Naive thymus-derived CD4-positive, alpha-beta T cell (primary cell): Measurements from ENCODE around the gene DYSF. TPM values are rescaled to one million over a fixed set of nuclear protein-coding genes. Genes with fewer than 3 reads are reported as not detected.

Experiments
- ATAC-seq: fragments of 150-1000 bp; cut with Tn5 transposase; 2 replicates; pipeline ENCODE4 v1.10.0; 2021; ENCODE audit warnings: mild to moderate bottlenecking, moderate library complexity
- CTCF ChIA-PET: fragments of 350-600 bp; sonication (Branson Sonifier 250); formaldehyde crosslinking; loops from one replicate; lab custom pipeline; 2021; ENCODE audit warnings: antibody characterized with exemption; lab: Charles Lee
- POLR2A ChIA-PET: fragments of 350-600 bp; sonication (Branson Sonifier 250); formaldehyde crosslinking; loops from one replicate; lab custom pipeline; 2021; ENCODE audit warnings: antibody characterized with exemption, inconsistent platforms; lab: Charles Lee
- DNase-seq, 9 donors: peaks; one replicate each; pipeline versions ENCODE4 v3.0.0 to v3.0.0-alpha.2; 2020 to 2022; ENCODE audit warnings: mixed read lengths in 1 of 9
- H3K27ac ChIP-seq: one replicate; pipeline ENCODE4 v1.7.0; 2013; ENCODE audit warnings: mild to moderate bottlenecking, low read depth, low read length, moderate library complexity
- H3K27me3 ChIP-seq, 2 donors: one replicate each; pipeline ENCODE4 v1.7.0; 2013; ENCODE audit warnings: low read length in 2 of 2, mild to moderate bottlenecking in 2 of 2, moderate library complexity in 2 of 2; ENCODE audit not compliant: control insufficient read depth in 2 of 2, insufficient read depth in 2 of 2
- H3K36me3 ChIP-seq, 3 experiments: 1 replicate in 2 of 3; 2 replicates in 1 of 3; pipeline ENCODE4 v1.7.0; 2013; ENCODE audit warnings: low read length in 3 of 3, mild to moderate bottlenecking in 3 of 3, moderate library complexity in 1 of 3; ENCODE audit not compliant: insufficient read depth in 3 of 3, control insufficient read depth in 2 of 3
- H3K4me1 ChIP-seq, 2 donors: one replicate each; pipeline ENCODE4 v1.7.0; 2013; ENCODE audit warnings: low read length in 2 of 2, mild to moderate bottlenecking in 2 of 2, moderate library complexity in 1 of 2; ENCODE audit not compliant: control insufficient read depth in 2 of 2, insufficient read depth in 2 of 2
- H3K4me3 ChIP-seq: 2 replicates; pipeline ENCODE4 v1.7.0; 2013; ENCODE audit warnings: mild to moderate bottlenecking, low read length
- H3K9me3 ChIP-seq, 3 experiments: 1 replicate in 2 of 3; 2 replicates in 1 of 3; pipeline ENCODE4 v1.7.0; 2013; ENCODE audit warnings: low read length in 3 of 3; ENCODE audit not compliant: control insufficient read depth in 2 of 3
- H3K27ac Mint-ChIP-seq, 9 donors: one replicate each; pipeline ENCODE4 v1.8.0; 2020 to 2022; ENCODE audit warnings: mixed read lengths in 9 of 9, mild to moderate bottlenecking in 8 of 9, moderate library complexity in 5 of 9, inconsistent platforms in 2 of 9
- H3K27me3 Mint-ChIP-seq, 5 donors: one replicate each; pipeline ENCODE4 v1.8.0; 2021 to 2022; ENCODE audit warnings: mixed read lengths in 5 of 5, mild to moderate bottlenecking in 1 of 5
- H3K36me3 Mint-ChIP-seq, 5 donors: one replicate each; pipeline ENCODE4 v1.8.0; 2020 to 2022; ENCODE audit warnings: mixed read lengths in 5 of 5, mild to moderate bottlenecking in 3 of 5, inconsistent platforms in 1 of 5
- H3K4me1 Mint-ChIP-seq, 7 donors: one replicate each; pipeline ENCODE4 v1.8.0; 2020 to 2022; ENCODE audit warnings: mixed read lengths in 7 of 7, mild to moderate bottlenecking in 3 of 7, inconsistent platforms in 1 of 7
- H3K4me3 Mint-ChIP-seq, 10 donors: one replicate each; pipeline ENCODE4 v1.8.0; 2020 to 2022; ENCODE audit warnings: mild to moderate bottlenecking in 10 of 10, mixed read lengths in 10 of 10, moderate library complexity in 6 of 10, inconsistent platforms in 2 of 10
- H3K9me3 Mint-ChIP-seq, 11 donors: one replicate each; pipeline ENCODE4 v1.8.0; 2020 to 2022; ENCODE audit warnings: mixed read lengths in 11 of 11, mild to moderate bottlenecking in 4 of 11, inconsistent platforms in 1 of 11, moderate library complexity in 1 of 11
- intact Hi-C, 2 donors: fragments of 100-400 bp; cut with micrococcal nuclease; formaldehyde crosslinking; loops; one replicate each; pipeline ENCODE4 v1.15.1; 2023
- polyA plus RNA-seq, 2 donors: library from polyadenylated mRNA; unstranded; fragments of 300-500 nt; fragmentation: Illumina TruSeq; gene quantifications; one replicate each; pipeline ENCODE4 v1.2.3, GENCODE V29; 2021
- total RNA-seq, 6 experiments: library from RNA in 5 of 6; stranded (reverse) in 5 of 6; gene quantifications; 1 replicate in 5 of 6; 2 replicates in 1 of 6; pipeline ENCODE4 v1.2.3 and lab custom pipeline; 2021 to 2026

Gene DYSF
- total and polyA plus RNA-seq, 7 experiments from 2014 or later = 0.14 to 28.2 (median 0.32) TPM; not detected in 2

DNA sequence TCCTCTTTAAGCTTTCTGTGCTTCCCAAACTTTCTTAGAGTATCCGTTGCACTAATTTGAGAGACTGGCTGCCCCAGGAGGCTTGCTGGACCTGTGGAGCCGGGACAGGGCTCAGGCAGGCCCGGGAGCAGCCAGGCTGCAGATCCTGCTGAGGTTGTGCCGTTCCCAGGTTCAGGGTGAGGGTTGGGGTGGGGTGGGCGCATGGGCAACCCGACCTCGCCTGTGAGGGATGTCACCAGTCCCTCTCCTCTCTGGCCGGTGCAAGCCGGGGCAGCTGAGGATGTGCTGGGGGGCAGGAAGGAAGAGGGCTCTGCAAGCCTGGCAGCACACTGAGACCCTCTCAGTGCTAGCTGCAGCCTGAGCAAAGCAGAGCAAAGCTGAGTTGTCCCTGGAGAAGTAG, 57.6 kb downstream of the DYSF start:
- Histone ChIP-seq H3K4me3 (no peak overlapping the region), H3K36me3 (no peaks in the 10 kb centered on the region), H3K4me1 (no peaks in the 10 kb centered on the region), H3K9me3 (no peaks in the 10 kb centered on the region), H3K27me3 (no peaks in the 10 kb centered on the region), H3K27ac (no peak overlapping the region)
- H3K27ac Mint-ChIP-seq = no peak overlapping the region
- peaks cover 0 to 3% (median 0%) of the 10 kb centered on the region in 7 donors for H3K4me1 Mint-ChIP-seq
- no peaks in the 10 kb centered on the region for H3K9me3 Mint-ChIP-seq
- intact Hi-C loops = loop anchor here (1.0 to 2.0 kb wide), 4 partner anchors 50 to 488 kb away; no protein-coding TSS in a partner anchor
- H3K27me3 Mint-ChIP-seq = peaks cover 0 to 6% (median 2%) of the 10 kb centered on the region in 5 donors
- no peaks in the 10 kb centered on the region for H3K36me3 Mint-ChIP-seq
- ChIA-PET POLR2A (interaction anchor here (1.1 kb wide), 1 partner anchor 211 kb away, joined by 4 read pairs; no protein-coding TSS in a partner anchor), CTCF (interaction anchor here (0.8 to 10.5 kb wide), 8 partner anchors 180 to 1432 kb away, joined by 3 to 144 read pairs (median 4); partner anchors contain the start of genes PAIP2B and ZNF638)
- no peak for DNase-seq
- no peak for ATAC-seq
- H3K4me3 Mint-ChIP-seq = no peak overlapping the region

DNA sequence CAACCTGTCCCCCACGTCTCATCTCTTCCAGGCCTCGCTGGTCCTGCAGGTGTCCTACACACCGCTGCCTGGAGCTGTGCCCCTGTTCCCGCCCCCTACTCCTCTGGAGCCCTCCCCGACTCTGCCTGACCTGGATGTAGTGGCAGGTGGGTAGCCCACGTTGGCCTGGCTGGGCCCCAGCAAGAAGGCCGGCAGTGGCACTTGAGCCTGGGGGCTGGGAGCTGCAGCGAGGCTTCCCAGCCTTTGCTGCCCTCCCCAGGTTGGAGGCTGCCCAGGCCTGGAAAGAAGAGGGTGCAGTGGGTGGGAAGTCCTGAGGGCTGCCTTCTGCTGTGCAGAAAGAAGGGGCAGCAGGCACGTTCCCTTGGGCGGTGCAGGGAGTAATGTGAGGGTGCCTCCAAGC, 58.4 kb downstream of the DYSF start:
- H3K4me3 ChIP-seq = no peak overlapping the region
- DNase-seq (no peak), ATAC-seq (no peak)
- peaks cover 0 to 6% (median 2%) of the 10 kb centered on the region in 5 donors for H3K27me3 Mint-ChIP-seq
- no peak overlapping the region for H3K27ac ChIP-seq
- no peaks in the 10 kb centered on the region for H3K36me3 ChIP-seq
- no peaks in the 10 kb centered on the region for H3K27me3 ChIP-seq
- no peaks in the 10 kb centered on the region for H3K4me1 ChIP-seq
- intact Hi-C loops = loop anchor here in 1 of 2 donors (2.0 kb wide), 1 partner anchor 51 kb away; no protein-coding TSS in a partner anchor
- no peaks in the 10 kb centered on the region for H3K9me3 ChIP-seq
- no peaks in the 10 kb centered on the region for H3K9me3 Mint-ChIP-seq
- H3K4me3 Mint-ChIP-seq = no peak overlapping the region
- peaks cover 0 to 3% (median 0%) of the 10 kb centered on the region in 7 donors for H3K4me1 Mint-ChIP-seq
- H3K36me3 Mint-ChIP-seq = no peaks in the 10 kb centered on the region
- CTCF ChIA-PET = interaction anchor here (10.5 kb wide), 1 partner anchor 213 kb away, joined by 144 read pairs; no protein-coding TSS in a partner anchor
- POLR2A ChIA-PET = no interaction called here
- H3K27ac Mint-ChIP-seq = no peak overlapping the region

DNA sequence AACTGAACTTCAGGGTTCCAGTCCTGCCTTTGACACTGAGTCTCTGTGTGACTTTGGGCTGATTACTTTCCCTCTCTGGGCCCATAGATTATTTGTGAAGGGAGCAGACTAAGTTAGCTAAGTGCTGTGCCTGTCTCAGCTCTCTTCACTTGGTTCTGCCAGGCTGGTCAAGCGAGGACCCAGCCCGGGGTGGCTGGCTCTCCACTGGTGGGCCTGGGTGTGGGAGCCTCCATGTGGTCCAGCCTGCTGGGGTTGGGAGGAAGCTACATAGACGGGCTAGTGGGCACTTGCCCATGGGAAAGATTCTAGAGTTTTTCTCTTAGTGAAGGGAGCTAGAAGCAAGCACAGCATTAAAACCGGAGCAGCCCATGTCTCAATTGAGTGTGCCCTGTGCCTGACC, 59.0 kb downstream of the DYSF start:
- ATAC-seq (no peak), DNase-seq (no peak)
- Histone ChIP-seq H3K27ac (no peak overlapping the region), H3K27me3 (no peaks in the 10 kb centered on the region), H3K4me3 (no peak overlapping the region), H3K9me3 (no peaks in the 10 kb centered on the region), H3K36me3 (no peaks in the 10 kb centered on the region), H3K4me1 (no peaks in the 10 kb centered on the region)
- intact Hi-C loops = no loop called here
- Mint-ChIP-seq H3K9me3 (no peaks in the 10 kb centered on the region), H3K36me3 (no peaks in the 10 kb centered on the region), H3K27me3 (peaks cover 0 to 6% (median 2%) of the 10 kb centered on the region in 5 donors), H3K27ac (no peak overlapping the region), H3K4me1 (peaks cover 0 to 3% (median 0%) of the 10 kb centered on the region in 7 donors), H3K4me3 (no peak overlapping the region)
- POLR2A ChIA-PET = no interaction called here
- CTCF ChIA-PET = interaction anchor here (0.6 to 10.5 kb wide), 3 partner anchors 213 to 1236 kb away, joined by 3 to 144 read pairs (median 3); no protein-coding TSS in a partner anchor

DNA sequence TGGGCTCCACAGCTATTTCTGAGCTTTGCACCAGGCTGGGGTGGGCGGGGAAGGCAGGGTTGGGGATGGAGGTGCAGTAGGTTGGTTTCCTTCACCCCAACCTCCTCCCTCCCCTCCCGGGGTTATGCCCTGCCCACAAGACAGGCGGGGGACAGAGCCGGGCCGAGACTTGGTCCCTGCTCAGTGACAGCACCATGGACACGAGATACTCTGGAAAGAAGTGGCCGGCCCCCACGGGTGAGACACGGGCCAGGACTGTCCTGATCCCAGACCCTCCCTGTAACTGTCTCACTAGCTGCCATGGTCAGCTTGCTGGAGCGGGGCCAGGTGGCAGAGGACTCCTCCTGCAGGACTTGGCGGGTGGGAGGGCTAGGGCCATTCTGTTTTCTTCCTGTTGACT, 59.7 kb downstream of the DYSF start:
- intact Hi-C loops = no loop called here
- Histone ChIP-seq H3K36me3 (no peaks in the 10 kb centered on the region), H3K27ac (no peak overlapping the region), H3K27me3 (no peaks in the 10 kb centered on the region), H3K4me3 (no peak overlapping the region), H3K4me1 (no peaks in the 10 kb centered on the region), H3K9me3 (no peaks in the 10 kb centered on the region)
- no peaks in the 10 kb centered on the region for H3K36me3 Mint-ChIP-seq
- DNase-seq (no peak), ATAC-seq (no peak)
- peaks cover 0 to 6% (median 2%) of the 10 kb centered on the region in 5 donors for H3K27me3 Mint-ChIP-seq
- no peak overlapping the region for H3K27ac Mint-ChIP-seq
- ChIA-PET CTCF (interaction anchor here (0.6 to 10.5 kb wide), 3 partner anchors 214 to 1237 kb away, joined by 3 to 144 read pairs (median 3); no protein-coding TSS in a partner anchor), POLR2A (no interaction called here)
- H3K9me3 Mint-ChIP-seq = no peaks in the 10 kb centered on the region
- peaks cover 0 to 3% (median 0%) of the 10 kb centered on the region in 7 donors for H3K4me1 Mint-ChIP-seq
- no peak overlapping the region for H3K4me3 Mint-ChIP-seq

DNA sequence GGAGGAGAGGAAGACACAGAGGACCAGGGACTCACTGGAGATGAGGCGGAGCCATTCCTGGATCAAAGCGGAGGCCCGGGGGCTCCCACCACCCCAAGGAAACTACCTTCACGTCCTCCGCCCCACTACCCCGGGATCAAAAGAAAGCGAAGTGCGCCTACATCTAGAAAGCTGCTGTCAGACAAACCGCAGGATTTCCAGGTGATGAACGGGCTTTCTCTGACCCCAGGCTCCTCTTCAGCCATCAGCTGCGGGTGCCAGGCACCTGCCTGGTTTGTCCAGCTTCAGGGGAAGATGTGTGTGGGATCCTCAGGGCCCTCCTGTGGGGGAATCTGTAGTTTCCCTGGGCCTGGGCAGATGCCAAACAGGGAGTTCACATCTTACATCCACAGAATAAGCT, 60.4 kb downstream of the DYSF start:
- H3K27ac ChIP-seq = no peak overlapping the region
- no peaks in the 10 kb centered on the region for H3K4me1 ChIP-seq
- no peak overlapping the region for H3K4me3 ChIP-seq
- intact Hi-C loops = no loop called here
- no peak overlapping the region for H3K4me3 Mint-ChIP-seq
- no peaks in the 10 kb centered on the region for H3K9me3 ChIP-seq
- H3K27me3 Mint-ChIP-seq = peaks cover 0 to 6% (median 2%) of the 10 kb centered on the region in 5 donors
- no peaks in the 10 kb centered on the region for H3K9me3 Mint-ChIP-seq
- H3K27ac Mint-ChIP-seq = no peak overlapping the region
- ATAC-seq (no peak), DNase-seq (no peak)
- POLR2A ChIA-PET = interaction anchor here (0.6 kb wide), 1 partner anchor 490 kb away, joined by 3 read pairs; no protein-coding TSS in a partner anchor
- H3K27me3 ChIP-seq = no peaks in the 10 kb centered on the region
- no peaks in the 10 kb centered on the region for H3K36me3 Mint-ChIP-seq
- peaks cover 0 to 3% (median 0%) of the 10 kb centered on the region in 7 donors for H3K4me1 Mint-ChIP-seq
- no peaks in the 10 kb centered on the region for H3K36me3 ChIP-seq
- CTCF ChIA-PET = interaction anchor here (10.5 kb wide), 1 partner anchor 215 kb away, joined by 144 read pairs; no protein-coding TSS in a partner anchor

DNA sequence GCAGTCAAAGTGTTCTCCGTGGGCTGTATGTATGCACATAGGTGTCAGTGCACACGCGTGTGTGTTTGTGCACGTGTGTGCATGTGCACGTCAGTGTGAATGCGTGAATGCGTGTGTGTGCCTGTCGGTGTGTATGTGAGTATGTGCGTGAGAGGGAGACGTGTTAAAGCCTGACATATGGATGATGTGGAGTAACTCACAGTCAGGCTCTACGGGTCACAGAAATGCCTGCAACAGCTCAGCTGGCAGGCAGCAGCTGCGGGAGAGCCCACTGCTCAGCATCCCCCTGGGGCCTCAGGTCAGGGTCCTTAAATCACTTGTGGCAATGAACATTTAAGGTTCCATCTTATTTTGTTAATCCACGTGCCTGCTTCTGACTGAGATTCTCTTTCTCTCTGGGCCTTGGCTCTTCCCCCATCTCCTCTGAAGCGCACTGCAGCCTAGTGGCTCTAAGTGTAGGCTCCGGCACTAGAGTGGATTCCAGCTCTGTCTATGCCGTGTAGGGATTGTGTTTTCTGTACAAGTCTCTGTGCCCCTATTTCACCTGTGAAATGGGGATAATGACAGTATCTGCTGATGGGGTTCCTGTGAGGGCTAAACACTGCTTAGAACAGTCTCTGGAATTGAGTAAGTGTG, 63.0 kb downstream of the DYSF start:
- Histone ChIP-seq H3K27ac (no peak overlapping the region), H3K4me3 (no peak overlapping the region), H3K36me3 (no peaks in the 10 kb centered on the region), H3K4me1 (no peaks in the 10 kb centered on the region), H3K9me3 (no peaks in the 10 kb centered on the region), H3K27me3 (no peaks in the 10 kb centered on the region)
- Mint-ChIP-seq H3K27me3 (peaks cover 0 to 8% (median 6%) of the 10 kb centered on the region in 5 donors), H3K4me1 (no peaks in the 10 kb centered on the region), H3K4me3 (no peak overlapping the region), H3K9me3 (no peaks in the 10 kb centered on the region), H3K36me3 (no peaks in the 10 kb centered on the region), H3K27ac (no peak overlapping the region)
- intact Hi-C loops = no loop called here
- POLR2A ChIA-PET = no interaction called here
- DNase-seq = no peak
- CTCF ChIA-PET = interaction anchor here (1.1 kb wide), 1 partner anchor 212 kb away, joined by 3 read pairs; no protein-coding TSS in a partner anchor
- ATAC-seq = no peak
